ENCODE data around the gene RAB36.

GRCh38 chr22:23127055-23127756 lies 18.1 kb upstream of the RAB36 start:
- TF ChIP-seq CTCF (IDR thresholded peaks at IDR 0.05) (no peak), POLR2A (IDR thresholded peaks at IDR 0.05; ENCODE audit: low read depth) (no peak)

Measured in esophagus muscularis mucosa (tissue), 3 donors.